Activated naive CD4-positive, alpha-beta T cell treated with anti-CD3 and anti-CD28 coated beads, Interleukin-2, amount 50 U/mL, for 24 hours (primary cell): ENCODE results near the gene LILRB2.
"Not testable (repeated sequence)": the region's sequence is repeated elsewhere in the genome, so short reads cannot be mapped to it uniquely, and the experiment has no call there.

Experiments
- H3K27ac Mint-ChIP-seq: one replicate; pipeline ENCODE4 v1.8.0; 2021; ENCODE audit warnings: mild to moderate bottlenecking, mixed read lengths
- H3K27me3 Mint-ChIP-seq: one replicate; pipeline ENCODE4 v1.8.0; 2021; ENCODE audit warnings: mixed read lengths
- H3K36me3 Mint-ChIP-seq: one replicate; pipeline ENCODE4 v1.8.0; 2021; ENCODE audit warnings: mixed read lengths
- H3K4me1 Mint-ChIP-seq: one replicate; pipeline ENCODE4 v1.8.0; 2021; ENCODE audit warnings: mixed read lengths
- H3K4me3 Mint-ChIP-seq: one replicate; pipeline ENCODE4 v1.8.0; 2021; ENCODE audit warnings: mild to moderate bottlenecking, mixed read lengths
- H3K9me3 Mint-ChIP-seq: one replicate; pipeline ENCODE4 v1.8.0; 2021; ENCODE audit warnings: mixed read lengths

Gene LILRB2

DNA sequence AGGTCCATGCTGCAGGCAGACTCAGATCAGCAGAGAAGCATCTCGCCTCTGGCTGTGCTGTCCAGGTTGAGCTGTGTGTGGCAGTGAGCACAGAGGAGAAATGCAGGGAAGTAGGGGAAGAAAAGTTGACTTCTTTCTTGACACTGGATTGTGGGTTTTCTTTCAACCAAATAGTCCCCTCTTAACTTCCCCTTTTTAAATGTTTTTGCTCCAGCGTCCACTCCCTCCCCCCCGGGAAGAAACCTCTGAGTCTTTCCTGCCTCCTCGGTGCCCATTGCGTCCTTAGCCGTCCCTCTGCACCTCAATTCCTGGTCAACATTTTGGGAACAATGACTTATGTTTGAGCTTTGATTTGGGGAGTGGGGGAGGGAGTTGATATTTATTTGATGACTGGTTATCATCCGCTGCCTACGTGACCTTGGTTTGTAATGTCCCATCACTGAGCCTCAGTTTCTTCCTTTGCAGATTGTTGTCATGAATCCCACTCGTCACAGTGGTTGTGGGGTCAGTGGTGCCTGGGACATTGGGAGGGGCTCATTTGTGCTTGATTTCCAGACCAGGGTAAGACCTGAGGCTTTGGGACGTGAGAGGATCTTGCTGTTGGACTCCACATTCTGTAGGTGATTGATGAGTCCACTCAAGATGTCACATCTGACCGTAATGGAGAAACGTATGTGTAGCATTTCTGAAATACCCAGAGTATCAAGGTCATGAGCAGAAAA, at the start of gene LILRB2:
LILRB2 (minus strand) TSS at position 104 of the 722 bp plus-strand sequence. CDS start 614 bp downstream, outside the sequence.
- Mint-ChIP-seq H3K27ac (no peak within 1 kb of the TSS), H3K4me1 (peaks cover 3% of the 10 kb centered on the region), H3K27me3 (peaks cover 22% of the 10 kb centered on the region), H3K36me3 (no peaks in the 10 kb centered on the region), H3K9me3 (no peaks in the 10 kb centered on the region), H3K4me3 (no peak within 1 kb of the TSS)

DNA sequence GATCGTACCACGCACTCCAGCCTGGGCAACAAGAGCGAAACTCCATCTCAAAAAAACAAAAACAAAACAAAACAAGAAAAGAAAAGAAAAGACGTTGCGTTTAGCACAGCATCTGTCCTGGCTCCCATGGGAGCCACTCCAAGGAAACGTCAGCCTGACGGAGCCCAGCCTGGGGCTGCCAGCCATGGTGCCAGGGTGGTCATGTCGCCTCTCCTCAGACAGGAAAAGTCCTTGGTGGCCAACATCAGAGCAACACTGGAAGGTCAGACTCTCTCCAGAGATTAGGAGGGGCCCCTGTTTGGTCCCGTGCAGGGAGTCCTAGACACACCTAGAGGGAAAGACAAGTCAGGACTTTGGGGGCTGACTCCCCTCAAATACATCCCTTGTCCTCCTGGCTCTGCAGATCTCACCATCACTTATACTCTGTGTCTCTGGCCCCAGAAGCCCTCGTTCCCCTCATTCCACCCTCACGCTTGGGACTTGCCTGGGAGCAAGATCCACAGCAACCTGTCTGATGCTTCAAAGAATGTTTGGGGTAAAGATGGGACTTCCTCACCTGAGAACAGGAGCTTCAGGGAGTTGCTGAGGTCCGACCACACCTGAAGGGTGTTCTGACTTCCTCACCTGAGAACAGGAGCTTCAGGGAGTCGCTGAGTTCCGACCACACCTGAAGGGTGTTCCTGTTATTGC, 48.7 kb upstream of the LILRB2 start:
- no peak overlapping the region for H3K4me3 Mint-ChIP-seq
- H3K27me3 Mint-ChIP-seq = peaks cover 3% of the 10 kb centered on the region
- no peaks in the 10 kb centered on the region for H3K9me3 Mint-ChIP-seq
- H3K36me3 Mint-ChIP-seq = no peaks in the 10 kb centered on the region
- peaks cover 30% of the 10 kb centered on the region for H3K4me1 Mint-ChIP-seq
- H3K27ac Mint-ChIP-seq = peak overlapping the region; percentile 46

DNA sequence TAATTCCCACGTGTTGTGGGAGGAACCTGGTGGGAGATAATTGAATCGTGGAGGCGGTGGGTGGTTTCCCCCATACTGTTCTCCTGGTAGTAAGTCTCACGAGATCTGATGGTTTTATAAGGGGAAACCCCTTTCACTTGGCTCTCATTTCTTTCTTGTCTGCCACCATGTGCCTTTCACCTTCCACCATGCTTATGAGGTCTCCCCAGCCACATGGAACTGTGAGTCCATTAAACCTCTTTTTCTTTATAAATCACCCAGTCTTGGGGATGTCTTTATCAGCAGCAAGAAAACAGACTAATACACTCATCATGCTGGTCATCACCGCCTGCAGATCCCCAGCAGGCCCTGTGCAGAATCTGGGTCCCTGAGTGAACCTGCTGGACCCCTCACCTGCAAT, 47.9 kb upstream of the LILRB2 start:
- not testable (repeated sequence) for H3K4me3 Mint-ChIP-seq, H3K27me3 Mint-ChIP-seq, H3K36me3 Mint-ChIP-seq, H3K9me3 Mint-ChIP-seq
- peaks cover 30% of the 10 kb centered on the region for H3K4me1 Mint-ChIP-seq
- peak overlapping the region; percentile 56 for H3K27ac Mint-ChIP-seq

DNA sequence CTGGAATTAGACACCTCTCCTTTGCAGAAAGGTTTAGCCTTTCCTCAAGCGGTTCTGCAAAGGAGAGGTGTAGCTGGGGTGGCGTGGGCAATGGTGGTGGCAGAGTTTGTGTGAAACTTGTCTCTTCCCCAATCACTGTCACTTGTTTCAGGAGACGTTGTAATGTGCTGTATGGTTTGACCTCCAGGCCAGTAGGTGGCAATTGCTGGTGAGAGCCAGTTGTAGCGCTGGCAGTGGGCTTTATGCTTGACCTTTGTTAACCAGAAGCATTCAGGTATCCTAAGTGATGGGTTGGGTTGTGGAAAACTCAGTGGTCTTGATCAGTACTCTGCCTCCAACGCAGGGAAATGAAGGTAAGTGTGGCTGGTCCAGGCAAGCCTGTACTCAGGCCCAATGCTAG, 44.7 kb upstream of the LILRB2 start:
- Mint-ChIP-seq H3K27me3 (peaks cover 3% of the 10 kb centered on the region), H3K4me1 (peaks cover 30% of the 10 kb centered on the region), H3K9me3 (no peaks in the 10 kb centered on the region), H3K27ac (no peak overlapping the region), H3K36me3 (no peaks in the 10 kb centered on the region), H3K4me3 (no peak overlapping the region)

DNA sequence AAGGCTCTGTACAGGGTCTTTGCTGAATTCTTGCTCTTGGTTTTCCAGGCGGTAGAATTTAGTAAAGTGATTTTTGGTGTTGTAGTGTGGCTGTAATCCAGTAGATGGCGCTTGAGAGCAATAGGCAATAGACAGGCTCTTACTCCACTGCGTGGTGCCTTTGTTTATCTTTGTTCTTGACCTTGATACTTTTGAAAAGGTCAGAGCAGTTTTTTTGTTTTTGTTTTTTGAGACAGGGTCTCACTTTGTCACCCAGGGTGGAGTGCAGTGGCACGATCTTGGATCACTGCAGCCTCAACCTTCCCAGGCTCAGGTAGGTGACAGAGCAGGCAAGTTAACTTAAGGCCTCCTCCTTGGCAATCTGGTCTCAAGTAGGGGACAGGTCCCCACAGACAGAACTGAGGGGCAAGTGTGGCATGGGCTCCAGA, 44.3 kb upstream of the LILRB2 start:
- H3K4me1 Mint-ChIP-seq = peaks cover 30% of the 10 kb centered on the region
- no peak overlapping the region for H3K27ac Mint-ChIP-seq
- no peak overlapping the region for H3K4me3 Mint-ChIP-seq
- no peaks in the 10 kb centered on the region for H3K36me3 Mint-ChIP-seq
- no peaks in the 10 kb centered on the region for H3K9me3 Mint-ChIP-seq
- H3K27me3 Mint-ChIP-seq = peaks cover 5% of the 10 kb centered on the region

DNA sequence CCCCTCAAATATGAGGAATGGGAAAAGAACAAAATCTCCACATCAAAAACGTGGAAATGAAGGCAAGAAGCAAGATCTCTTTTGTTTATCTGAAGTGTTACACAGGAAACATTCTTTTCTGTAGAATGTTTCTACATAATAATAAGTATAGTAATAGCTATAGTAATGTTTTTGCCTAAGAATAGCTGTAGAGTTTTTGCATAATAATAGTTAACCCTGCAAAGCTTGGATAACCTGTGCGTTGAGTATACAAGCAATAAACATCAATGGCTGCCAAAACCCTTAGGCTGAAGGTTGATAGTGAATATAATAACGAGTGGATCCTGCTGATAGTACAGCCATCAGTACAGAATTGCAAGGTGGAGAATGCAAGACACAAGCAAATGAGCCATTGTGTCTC, 43.2 kb upstream of the LILRB2 start:
- H3K4me1 Mint-ChIP-seq = peaks cover 30% of the 10 kb centered on the region
- H3K9me3 Mint-ChIP-seq = no peaks in the 10 kb centered on the region
- peaks cover 6% of the 10 kb centered on the region for H3K27me3 Mint-ChIP-seq
- no peak overlapping the region for H3K27ac Mint-ChIP-seq
- H3K36me3 Mint-ChIP-seq = no peaks in the 10 kb centered on the region
- H3K4me3 Mint-ChIP-seq = no peak overlapping the region

DNA sequence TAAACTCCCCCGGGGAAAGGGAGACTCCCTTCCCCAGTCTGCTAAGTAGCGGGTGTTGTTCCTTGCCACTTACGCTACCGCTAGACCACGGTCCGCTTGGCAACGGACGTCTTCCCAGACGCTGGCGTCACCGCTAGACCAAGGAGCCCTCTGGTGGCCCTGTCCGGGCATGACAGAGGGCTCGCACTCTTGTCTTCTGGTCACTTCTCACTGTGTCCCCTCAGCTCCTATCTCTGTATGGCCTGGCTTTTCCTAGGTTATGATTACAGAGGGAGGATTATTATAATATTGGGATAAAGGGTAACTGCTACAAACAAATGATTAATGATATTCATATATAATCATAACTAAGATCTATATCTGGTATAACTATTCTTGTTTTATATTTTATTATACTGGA, 42.0 kb upstream of the LILRB2 start:
- not testable (repeated sequence) for H3K36me3 Mint-ChIP-seq, H3K27ac Mint-ChIP-seq, H3K4me3 Mint-ChIP-seq, H3K9me3 Mint-ChIP-seq, H3K27me3 Mint-ChIP-seq
- peaks cover 20% of the 10 kb centered on the region for H3K4me1 Mint-ChIP-seq

DNA sequence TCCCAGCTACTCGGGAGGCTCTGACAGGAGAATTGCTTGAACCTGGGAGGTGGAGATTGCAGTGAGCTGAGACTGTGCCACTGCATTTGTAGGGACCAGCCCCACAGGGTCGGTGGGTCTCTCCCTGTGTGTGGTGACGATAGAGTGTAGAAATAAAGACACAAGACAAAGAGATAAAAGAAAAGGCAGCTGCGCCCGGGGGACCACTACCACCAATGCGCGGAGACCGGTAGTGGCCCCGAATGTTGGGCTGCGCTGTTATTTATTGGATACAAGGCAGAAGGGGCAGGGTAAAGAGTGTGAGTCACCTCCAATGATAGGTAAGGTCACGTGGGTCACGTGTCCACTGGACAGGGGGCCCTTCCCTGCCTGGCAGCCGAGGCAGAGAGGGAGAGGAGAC, 41.4 kb upstream of the LILRB2 start:
- H3K27me3 Mint-ChIP-seq, H3K9me3 Mint-ChIP-seq, H3K4me3 Mint-ChIP-seq, H3K27ac Mint-ChIP-seq, H3K36me3 Mint-ChIP-seq: not testable (repeated sequence)
- H3K4me1 Mint-ChIP-seq = peaks cover 15% of the 10 kb centered on the region

DNA sequence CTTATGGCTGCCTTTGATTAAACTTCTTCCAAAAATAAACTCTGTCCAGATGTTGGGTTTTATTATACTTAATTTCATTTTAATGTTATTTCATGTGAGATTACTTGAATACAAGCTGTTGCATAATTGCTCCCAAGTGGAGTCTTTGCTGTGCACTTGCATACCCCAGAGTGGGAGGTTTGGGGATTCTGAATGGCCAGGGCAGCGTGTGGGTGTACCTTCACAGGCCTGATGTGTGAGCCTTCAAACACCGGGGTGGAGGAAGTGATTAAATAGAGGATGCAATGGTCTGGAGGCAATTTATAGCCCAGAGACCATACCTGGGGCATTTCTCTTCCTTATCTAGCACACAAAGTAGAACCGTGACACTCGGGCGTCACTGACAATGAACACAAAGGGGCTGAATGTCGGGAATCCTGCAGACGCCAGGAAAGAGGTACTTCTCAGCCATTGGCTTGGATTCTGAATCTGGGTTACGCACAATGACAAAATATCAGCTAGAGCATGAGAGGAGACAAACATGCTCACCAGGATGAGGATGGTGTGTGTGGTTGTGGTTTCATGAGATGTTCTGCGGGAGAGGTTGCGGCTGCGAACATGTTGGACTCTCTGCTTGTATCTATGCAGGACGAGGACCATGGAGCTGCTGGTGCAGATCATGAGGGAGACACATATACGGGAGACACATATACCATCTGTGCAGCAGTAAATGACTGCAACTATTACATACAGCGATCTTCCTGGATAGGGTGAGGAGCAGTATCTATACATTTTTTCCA, 39.2 kb upstream of the LILRB2 start:
- H3K4me3 Mint-ChIP-seq = no peak overlapping the region
- peaks cover 8% of the 10 kb centered on the region for H3K27me3 Mint-ChIP-seq
- H3K9me3 Mint-ChIP-seq = no peaks in the 10 kb centered on the region
- H3K27ac Mint-ChIP-seq = no peak overlapping the region
- no peaks in the 10 kb centered on the region for H3K36me3 Mint-ChIP-seq
- peaks cover 3% of the 10 kb centered on the region for H3K4me1 Mint-ChIP-seq

DNA sequence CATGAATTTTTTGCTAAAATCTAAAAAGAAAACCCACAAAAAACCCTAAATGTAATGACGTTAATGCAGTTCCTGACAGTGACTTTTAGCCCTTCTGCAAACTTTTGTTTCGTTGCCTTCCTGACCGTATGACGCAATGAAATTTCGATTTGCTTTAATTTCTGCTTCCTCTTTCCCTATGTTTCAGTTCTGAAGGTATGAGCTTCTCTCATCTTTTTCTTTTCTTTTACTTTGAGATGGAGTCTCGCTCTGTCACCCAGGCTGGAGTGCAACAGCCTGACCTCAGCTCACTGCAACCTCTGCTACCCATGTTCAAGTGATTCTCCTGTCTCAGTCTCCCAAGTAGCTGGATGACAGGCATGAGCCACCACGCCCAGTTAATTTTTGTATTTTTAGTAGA, 38.1 kb upstream of the LILRB2 start:
- Mint-ChIP-seq H3K27ac (no peak overlapping the region), H3K27me3 (peaks cover 5% of the 10 kb centered on the region), H3K4me3 (no peak overlapping the region), H3K36me3 (no peaks in the 10 kb centered on the region), H3K9me3 (no peaks in the 10 kb centered on the region), H3K4me1 (no peaks in the 10 kb centered on the region)

DNA sequence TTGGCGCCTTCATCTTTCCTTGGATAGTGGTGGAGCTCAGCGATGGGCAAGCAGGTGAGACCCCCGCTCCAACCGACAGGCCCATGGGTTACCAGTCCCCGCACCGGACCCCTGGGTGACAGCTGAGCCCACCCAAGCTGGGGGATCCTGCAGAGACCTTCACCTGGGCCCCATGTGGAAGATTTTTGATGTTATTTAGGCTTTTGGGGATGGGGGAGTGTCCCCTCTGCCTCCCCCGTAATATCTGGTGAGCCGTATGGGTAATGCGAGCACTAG, 37.0 kb upstream of the LILRB2 start:
- Mint-ChIP-seq H3K4me3 (no peak overlapping the region), H3K9me3 (no peaks in the 10 kb centered on the region), H3K36me3 (no peaks in the 10 kb centered on the region), H3K27ac (no peak overlapping the region), H3K4me1 (no peaks in the 10 kb centered on the region), H3K27me3 (peaks cover 12% of the 10 kb centered on the region)

DNA sequence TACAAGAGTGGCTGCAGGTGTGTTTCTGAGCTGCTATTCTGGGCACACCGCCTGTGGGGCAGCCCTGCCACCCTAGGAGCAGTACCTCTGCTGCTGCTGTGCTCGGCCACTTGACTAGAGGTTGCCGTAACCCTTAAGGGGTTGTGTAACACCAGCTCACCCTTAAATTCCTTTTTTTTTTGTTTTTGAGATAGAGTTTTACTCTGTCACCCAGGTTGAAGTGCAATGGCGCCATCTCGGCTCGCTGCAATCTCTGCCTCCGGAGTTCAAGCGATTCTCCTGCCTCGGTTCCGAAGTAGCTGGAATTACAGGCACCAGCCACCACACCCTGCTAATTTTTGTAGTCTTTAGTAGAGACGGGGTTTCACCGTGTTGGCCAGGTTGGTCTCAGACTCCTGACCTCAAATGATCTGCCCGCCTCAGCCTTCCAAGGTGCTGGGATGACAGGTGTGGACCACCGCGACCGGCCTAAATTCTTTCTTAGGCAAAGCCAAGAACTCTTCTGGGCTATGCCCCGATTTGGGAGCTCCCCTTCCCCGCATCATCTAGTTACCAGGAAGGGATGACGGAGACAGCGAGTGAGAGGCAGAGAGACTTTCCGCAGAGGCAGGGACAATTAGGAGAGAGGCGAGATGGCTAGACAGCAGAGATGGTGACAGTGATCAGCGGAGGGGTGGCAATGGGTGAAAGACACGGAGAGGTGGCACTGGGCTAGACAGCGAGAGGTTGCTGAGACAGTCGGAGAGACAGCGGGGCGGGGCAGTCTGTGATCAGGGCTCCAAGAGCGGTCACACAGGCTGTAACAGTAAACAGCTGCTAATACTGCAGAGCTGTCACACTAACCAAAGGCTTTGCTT, 36.4 kb upstream of the LILRB2 start:
- H3K27ac Mint-ChIP-seq = no peak overlapping the region
- no peaks in the 10 kb centered on the region for H3K4me1 Mint-ChIP-seq
- H3K27me3 Mint-ChIP-seq = peaks cover 12% of the 10 kb centered on the region
- H3K9me3 Mint-ChIP-seq = no peaks in the 10 kb centered on the region
- no peak overlapping the region for H3K4me3 Mint-ChIP-seq
- no peaks in the 10 kb centered on the region for H3K36me3 Mint-ChIP-seq

DNA sequence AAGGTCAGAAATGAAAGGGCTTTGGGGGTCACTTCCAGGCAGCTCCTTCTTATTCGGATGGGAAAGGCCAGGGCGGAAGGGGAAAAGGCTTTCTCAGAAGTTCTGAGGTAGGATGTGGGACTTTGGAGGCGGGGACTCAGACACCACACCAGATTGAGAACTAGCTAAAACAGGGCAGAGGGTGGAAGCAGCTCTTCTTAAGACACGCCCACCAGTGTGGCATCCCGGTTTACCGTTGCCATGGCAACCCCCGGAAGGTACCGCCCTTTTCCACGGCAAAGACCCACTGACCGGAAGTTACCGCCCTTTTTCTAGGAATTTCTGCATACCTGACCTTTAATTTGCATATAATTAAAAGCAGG, 35.8 kb upstream of the LILRB2 start:
- no peaks in the 10 kb centered on the region for H3K36me3 Mint-ChIP-seq

DNA sequence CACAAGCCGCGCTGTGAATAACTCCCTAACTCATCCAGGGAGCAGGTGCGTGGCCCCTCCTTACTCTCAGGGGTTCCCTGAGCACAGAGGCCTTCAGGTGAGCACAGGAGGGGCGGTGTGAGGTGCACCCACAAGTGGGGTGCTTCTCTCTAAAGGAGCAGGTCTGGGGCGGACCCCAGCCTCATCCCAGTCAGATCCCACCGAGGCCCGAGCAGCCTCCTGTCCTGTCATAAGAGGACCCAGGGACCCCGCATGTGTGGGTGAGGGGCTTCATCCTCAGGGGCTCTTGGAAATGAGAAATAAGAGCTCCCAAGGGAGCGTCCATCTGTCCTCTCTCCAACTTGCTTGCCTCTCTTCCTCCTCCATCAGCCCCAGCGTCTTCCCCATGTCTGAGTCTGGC, 35.0 kb upstream of the LILRB2 start:
- Mint-ChIP-seq H3K4me3 (no peak overlapping the region), H3K27ac (no peak overlapping the region), H3K4me1 (no peaks in the 10 kb centered on the region), H3K9me3 (no peaks in the 10 kb centered on the region), H3K27me3 (peaks cover 12% of the 10 kb centered on the region), H3K36me3 (no peaks in the 10 kb centered on the region)

More for the DNA sequence above, 35.8 kb upstream of the LILRB2 start:
- H3K27ac Mint-ChIP-seq = no peak overlapping the region
- peaks cover 12% of the 10 kb centered on the region for H3K27me3 Mint-ChIP-seq
- no peaks in the 10 kb centered on the region for H3K9me3 Mint-ChIP-seq
- H3K4me3 Mint-ChIP-seq = no peak overlapping the region
- H3K4me1 Mint-ChIP-seq = no peaks in the 10 kb centered on the region

DNA sequence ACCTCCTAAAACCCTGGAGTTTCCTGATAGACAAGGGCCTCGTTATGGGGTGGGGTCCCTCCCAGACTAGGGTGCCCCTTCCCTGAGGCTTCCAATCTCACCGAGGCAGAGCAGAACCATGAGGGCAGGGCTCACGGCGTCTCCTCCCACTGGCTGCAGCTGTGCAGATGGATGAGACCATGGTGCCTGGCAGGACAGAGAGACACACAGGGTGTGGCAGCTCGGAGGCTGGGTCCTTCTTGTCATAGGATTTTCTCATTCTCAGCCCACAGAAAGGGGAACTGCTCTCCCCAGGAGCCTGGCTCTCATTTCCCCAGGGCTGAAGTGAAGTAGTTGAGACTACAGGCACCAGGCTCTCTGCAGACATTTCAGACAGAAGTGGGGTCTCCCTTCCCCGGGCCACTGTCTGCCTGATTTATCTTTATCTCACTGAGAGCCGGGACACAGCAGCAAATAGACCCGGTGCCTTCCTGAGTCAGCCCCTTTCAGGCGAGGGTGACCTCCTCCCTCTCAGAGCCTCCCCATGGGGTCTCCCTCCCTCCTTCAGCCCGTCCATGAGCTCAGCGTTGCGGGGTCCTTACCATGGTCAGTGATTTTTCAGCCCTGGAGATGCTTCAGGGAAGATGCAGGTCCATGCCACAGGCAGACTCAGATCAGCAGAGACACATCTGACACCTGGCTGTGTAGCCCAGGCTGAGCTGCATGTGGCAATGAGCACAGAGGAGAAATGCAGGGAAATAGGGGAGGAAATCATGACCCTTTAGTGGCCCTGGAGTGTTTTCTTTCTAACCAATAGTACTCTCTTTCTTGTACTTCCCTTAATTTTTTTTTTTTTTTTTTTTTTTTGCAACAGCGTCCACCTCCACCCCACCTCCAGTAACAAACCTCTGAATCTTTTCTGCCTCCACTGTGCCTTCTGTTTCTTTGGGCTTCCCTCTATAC, 31.8 kb upstream of the LILRB2 start, which contains the start of gene LILRA5:
LILRA5 (minus strand) TSS at position 731 of the 942 bp plus-strand sequence; CDS start at position 584, 147 bp downstream.
- H3K36me3 Mint-ChIP-seq = no peaks in the 10 kb centered on the region
- H3K27me3 Mint-ChIP-seq = peaks cover 9% of the 10 kb centered on the region
- no peaks in the 10 kb centered on the region for H3K4me1 Mint-ChIP-seq
- no peak within 1 kb of the TSS for H3K4me3 Mint-ChIP-seq
- H3K9me3 Mint-ChIP-seq = no peaks in the 10 kb centered on the region
- no peak within 1 kb of the TSS for H3K27ac Mint-ChIP-seq
